ENCODE data around the gene TPST2. TPM values are rescaled to one million over a fixed set of nuclear protein-coding genes. Genes with fewer than 3 reads are reported as not detected.

The TPST2 gene
- total and polyA plus RNA-seq, 12 donors: 15.7 to 167 (median 57.0) TPM

- Histone ChIP-seq H3K9me3 (replicated peaks in 1 of 3) (no peaks in the 10 kb centered on the region), H3K4me1 (replicated peaks in 1 of 2) (peaks cover 16 to 20% of the 10 kb centered on the region in 2 donors), H3K27me3 (no peaks in the 10 kb centered on the region), H3K27ac (no peak overlapping the region), H3K4me3 (no peak overlapping the region), H3K36me3 (replicated peaks in 1 of 2) (peaks cover 0 to 27% of the 10 kb centered on the region in 2 donors)
- intact Hi-C loops (cut with DNase I): no loop called here
- no peak for DNase-seq
- TF ChIP-seq CTCF (IDR thresholded peaks at IDR 0.05): no peak
- TF ChIP-seq POLR2A (IDR thresholded peaks at IDR 0.05): no peak
- 93 to 99% (median 95%) methylated on average over 15 to 47 of the region's 47 CpGs for WGBS, 4 donors
These were observed 48.6 kb downstream of the TPST2 start for GRCh38 chr22:26541167-26541819.

- TF ChIP-seq CTCF (IDR thresholded peaks at IDR 0.05): no peak
- TF ChIP-seq POLR2A (IDR thresholded peaks at IDR 0.05): no peak
These were observed 49.8 kb downstream of the TPST2 start for GRCh38 chr22:26540119-26540518.

GRCh38 chr22:26536762-26537134 lies 53.2 kb downstream of the TPST2 start:
- WGBS, 4 donors: 94 to 100% (median 96%) methylated on average over 3 of the region's 3 CpGs

More at GRCh38 chr22:26540119-26540518, 49.8 kb downstream of the TPST2 start:
- H3K4me1 ChIP-seq (replicated peaks in 1 of 2): peaks cover 16 to 20% of the 10 kb centered on the region in 2 donors
- DNase-seq: no peak
- H3K27me3 ChIP-seq: no peaks in the 10 kb centered on the region
- intact Hi-C loops (cut with DNase I): no loop called here
- 96 to 98% (median 97%) methylated on average over 2 of the region's 2 CpGs for WGBS, 4 donors
- no peak overlapping the region for H3K27ac ChIP-seq
- H3K36me3 ChIP-seq (replicated peaks in 1 of 2): peaks cover 0 to 32% of the 10 kb centered on the region in 2 donors
- H3K4me3 ChIP-seq: no peak overlapping the region
- H3K9me3 ChIP-seq (replicated peaks in 1 of 3): no peaks in the 10 kb centered on the region

More at GRCh38 chr22:26536762-26537134, 53.2 kb downstream of the TPST2 start:
- Histone ChIP-seq H3K9me3 (replicated peaks in 1 of 3) (no peaks in the 10 kb centered on the region), H3K27me3 (no peaks in the 10 kb centered on the region), H3K27ac (no peak overlapping the region), H3K36me3 (replicated peaks in 1 of 2) (peaks cover 0 to 40% of the 10 kb centered on the region in 2 donors), H3K4me1 (replicated peaks in 1 of 2) (no peaks in the 10 kb centered on the region), H3K4me3 (no peak overlapping the region)
- TF ChIP-seq POLR2A (IDR thresholded peaks at IDR 0.05): no peak
- TF ChIP-seq CTCF (IDR thresholded peaks at IDR 0.05): no peak
- intact Hi-C loops (cut with DNase I): no loop called here
- DNase-seq: no peak

Data from adrenal gland (tissue), 12 donors.